ENCODE data around the gene CCS.
A peak's percentile ranks its signal among the peaks of the same experiment; 100 is the strongest.
"Not testable (repeated sequence)": the region's sequence is repeated elsewhere in the genome, so short reads cannot be mapped to it uniquely, and the experiment has no call there.

CCS gene

DNA sequence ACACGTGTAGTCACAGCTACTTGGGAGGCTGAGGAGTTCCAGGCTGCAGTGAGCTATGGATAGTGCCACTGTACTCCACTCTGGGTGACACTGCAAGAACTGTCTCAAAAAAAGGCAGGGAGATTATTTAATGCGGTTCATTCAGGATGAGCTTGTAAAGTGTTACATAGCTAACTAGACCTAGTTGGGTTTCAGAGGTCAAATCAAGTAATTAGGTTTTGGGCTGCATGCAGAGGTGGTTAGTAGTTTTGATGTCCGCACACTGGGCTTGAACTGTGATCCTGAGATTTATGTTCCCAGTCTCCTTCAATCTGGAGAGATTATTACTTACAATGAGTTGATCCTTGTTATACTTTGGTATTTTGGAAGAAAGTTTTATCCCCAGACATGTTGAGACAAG is 43.4 kb downstream of the CCS start:
- no peak for TF ChIP-seq CTCF (IDR thresholded peaks at IDR 0.05; ENCODE audit: unreplicated experiment in 3 of 3)
- Mint-ChIP-seq H3K36me3 (ENCODE audit: low read depth) (peaks cover 41% of the 10 kb centered on the region), H3K4me3 (peak overlapping the region; percentile 13 to 60 (median 21)), H3K27me3 (ENCODE audit: low read depth) (no peaks in the 10 kb centered on the region), H3K4me1 (peaks cover 34% of the 10 kb centered on the region), H3K9me3 (no peaks in the 10 kb centered on the region), H3K27ac (peak overlapping the region; percentile 40 to 98 (median 58))

DNA sequence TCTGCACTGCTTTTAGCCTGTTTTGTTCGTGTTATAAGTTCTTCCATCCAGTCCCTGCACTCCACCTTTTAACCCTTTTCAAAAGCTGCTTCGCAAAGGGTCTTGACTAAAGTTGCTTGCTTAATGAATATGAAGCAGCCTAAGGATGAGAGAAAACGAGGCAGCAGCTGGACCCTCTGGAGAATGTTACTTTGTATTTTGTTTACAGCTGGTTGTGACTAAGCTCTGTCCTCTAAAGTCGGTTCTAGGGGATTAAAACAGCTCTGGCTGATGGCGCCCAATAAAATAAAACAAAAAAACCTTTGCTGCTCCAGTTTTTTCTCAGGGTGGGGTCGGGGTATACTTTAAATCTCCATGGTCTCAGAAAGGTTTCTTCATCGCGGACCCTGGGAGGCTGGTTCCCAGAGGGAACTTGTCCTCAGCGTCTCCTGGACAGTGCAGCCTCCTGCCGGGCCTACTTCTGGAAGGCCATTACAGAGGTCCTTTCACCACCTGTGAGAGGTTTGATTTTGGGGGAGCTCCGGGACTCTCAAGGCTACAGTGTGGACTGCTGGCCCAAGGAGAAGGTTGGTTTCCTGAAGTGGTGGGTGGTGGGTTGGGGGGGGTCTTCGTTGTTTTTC is 44.7 kb downstream of the CCS start:
- TF ChIP-seq CTCF (IDR thresholded peaks at IDR 0.05; ENCODE audit: unreplicated experiment in 3 of 3) = no peak
- Mint-ChIP-seq H3K27me3 (ENCODE audit: low read depth) (no peaks in the 10 kb centered on the region), H3K4me3 (peak overlapping the region; percentile 95 to 98 (median 97)), H3K9me3 (no peaks in the 10 kb centered on the region), H3K27ac (peak overlapping the region; percentile 98), H3K4me1 (peaks cover 47% of the 10 kb centered on the region), H3K36me3 (ENCODE audit: low read depth) (peaks cover 44% of the 10 kb centered on the region)

GRCh38 chr11:66638177-66639065 is 45.4 kb downstream of the CCS start, which contains the start of gene RBM4:
Gene RBM4, plus strand, starts transcription at chr11:66638703. Its CDS starts 1,009 bp downstream, at chr11:66639712.
- peaks cover 54% of the 10 kb centered on the region for H3K4me1 Mint-ChIP-seq
- peak within 1 kb of the TSS; percentile 98 for H3K27ac Mint-ChIP-seq
- H3K4me3 Mint-ChIP-seq = peak within 1 kb of the TSS; percentile 95 to 98 (median 97)
- no peaks in the 10 kb centered on the region for H3K9me3 Mint-ChIP-seq
- H3K27me3 Mint-ChIP-seq (ENCODE audit: low read depth) = no peaks in the 10 kb centered on the region
- peaks cover 52% of the 10 kb centered on the region for H3K36me3 Mint-ChIP-seq (ENCODE audit: low read depth)
- no peak for TF ChIP-seq CTCF (IDR thresholded peaks at IDR 0.05; ENCODE audit: unreplicated experiment in 3 of 3)

- peaks cover 62% of the 10 kb centered on the region for H3K4me1 Mint-ChIP-seq
- peak overlapping the region; percentile 95 to 98 (median 97) for H3K4me3 Mint-ChIP-seq
- H3K9me3 Mint-ChIP-seq = no peaks in the 10 kb centered on the region
- H3K36me3 Mint-ChIP-seq (ENCODE audit: low read depth) = peaks cover 57% of the 10 kb centered on the region
- peak overlapping the region; percentile 98 for H3K27ac Mint-ChIP-seq
- TF ChIP-seq CTCF (IDR thresholded peaks at IDR 0.05; ENCODE audit: unreplicated experiment in 3 of 3) = no peak
- no peaks in the 10 kb centered on the region for H3K27me3 Mint-ChIP-seq (ENCODE audit: low read depth)
Observed at GRCh38 chr11:66639066-66639813, 46.3 kb downstream of the CCS start.

DNA sequence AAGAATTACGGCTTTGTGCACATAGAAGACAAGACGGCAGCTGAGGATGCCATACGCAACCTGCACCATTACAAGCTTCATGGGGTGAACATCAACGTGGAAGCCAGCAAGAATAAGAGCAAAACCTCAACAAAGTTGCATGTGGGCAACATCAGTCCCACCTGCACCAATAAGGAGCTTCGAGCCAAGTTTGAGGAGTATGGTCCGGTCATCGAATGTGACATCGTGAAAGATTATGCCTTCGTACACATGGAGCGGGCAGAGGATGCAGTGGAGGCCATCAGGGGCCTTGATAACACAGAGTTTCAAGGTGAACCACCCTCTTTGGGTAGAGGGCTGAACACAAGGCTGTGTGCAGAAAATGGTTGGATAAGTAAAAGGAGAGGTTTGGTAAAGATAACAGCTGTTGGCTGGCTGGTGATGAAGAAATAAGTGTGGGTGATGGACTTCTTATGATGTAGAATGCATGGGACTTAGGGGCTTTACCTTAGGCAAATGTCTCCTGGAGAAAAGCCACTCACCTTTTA is 46.9 kb downstream of the CCS start:
- H3K9me3 Mint-ChIP-seq; H3K27me3 Mint-ChIP-seq (ENCODE audit: low read depth): not testable (repeated sequence)
- Mint-ChIP-seq H3K4me3 (peak overlapping the region; percentile 95 to 98 (median 97)), H3K27ac (peak overlapping the region; percentile 98), H3K4me1 (peaks cover 69% of the 10 kb centered on the region), H3K36me3 (ENCODE audit: low read depth) (peaks cover 57% of the 10 kb centered on the region)

DNA sequence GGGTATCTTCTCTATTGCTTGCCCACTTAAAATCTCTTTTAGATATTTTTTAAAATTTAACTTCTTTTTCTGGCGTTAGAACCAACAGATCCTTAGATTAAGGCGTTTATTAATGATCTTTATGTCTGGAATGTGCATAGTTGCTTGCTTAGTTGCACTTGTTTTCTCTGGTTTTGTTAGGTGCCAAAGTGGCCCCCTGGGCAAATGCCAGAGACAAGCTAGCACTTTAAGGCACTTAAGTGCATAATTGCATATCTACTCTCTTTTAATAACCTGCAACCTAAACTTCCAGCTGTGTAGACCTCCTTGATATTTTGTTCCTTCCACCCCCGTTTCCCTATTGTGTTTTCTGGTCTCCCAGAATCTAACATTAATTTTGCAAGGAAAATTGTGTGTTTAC is 48.8 kb downstream of the CCS start:
- Mint-ChIP-seq H3K27me3 (ENCODE audit: low read depth) (no peaks in the 10 kb centered on the region), H3K27ac (peak overlapping the region in 1 of 3 experiments; percentile 3), H3K9me3 (no peaks in the 10 kb centered on the region), H3K4me3 (peak overlapping the region; percentile 95 to 98 (median 97)), H3K4me1 (peaks cover 86% of the 10 kb centered on the region), H3K36me3 (ENCODE audit: low read depth) (peaks cover 76% of the 10 kb centered on the region)
- TF ChIP-seq CTCF (IDR thresholded peaks at IDR 0.05; ENCODE audit: unreplicated experiment in 3 of 3) = no peak
